Measurements from ENCODE around the gene PDE4D. TPM values are rescaled to one million over a fixed set of nuclear protein-coding genes. Genes with fewer than 3 reads are reported as not detected.

The PDE4D gene
- total RNA-seq, 2 experiments from 2014 or later = 164 to 175 TPM

GRCh38 chr5:59174248-59174844 lies 719.2 kb downstream of the PDE4D start:
- DNase-seq (peak in 9 of 14 experiments; percentile 7 to 80 (median 26)), ATAC-seq (ENCODE audit: poor library complexity) (peak; percentile 80)
- intact Hi-C loops (cut with DNase I, micrococcal nuclease) = loop anchor here (1.0 to 5.0 kb wide), 9 partner anchors 46 to 288 kb away; no protein-coding TSS in a partner anchor
- Histone ChIP-seq H3K27me3 (ENCODE audit: control insufficient read depth in 1 of 2, insufficient read depth in 2 of 2, low read length in 2 of 2) (no peaks in the 10 kb centered on the region), H3K36me3 (ENCODE audit: insufficient read depth, low read length) (no peaks in the 10 kb centered on the region), H3K4me3 (ENCODE audit: low read length) (no peak overlapping the region), H3K4me1 (ENCODE audit: insufficient read depth, low read length) (no peaks in the 10 kb centered on the region), H3K27ac (ENCODE audit: low read depth in 1 of 2, low read length in 2 of 2) (no peak overlapping the region), H3K9me3 (ENCODE audit: control insufficient read depth in 1 of 2, insufficient read depth in 1 of 2, low read length in 2 of 2) (no peaks in the 10 kb centered on the region)
- CTCF ChIA-PET = interaction anchor here (0.6 to 3.7 kb wide), 31 partner anchors 9 to 288 kb away, joined by 3 to 29 read pairs (median 4); no protein-coding TSS in a partner anchor
- Mint-ChIP-seq H3K36me3 (ENCODE audit: low read depth) (no peaks in the 10 kb centered on the region), H3K27ac (no peak overlapping the region), H3K27me3 (no peaks in the 10 kb centered on the region), H3K4me1 (ENCODE audit: low read depth) (peaks cover 5% of the 10 kb centered on the region), H3K9me3 (no peaks in the 10 kb centered on the region), H3K4me3 (no peak overlapping the region)
- peak; percentile 91 for TF ChIP-seq CTCF (IDR thresholded peaks at IDR 0.05)
- POLR2A ChIA-PET = interaction anchor here (1.0 to 3.8 kb wide), 5 partner anchors 46 to 287 kb away, joined by 4 to 36 read pairs (median 6); no protein-coding TSS in a partner anchor

GRCh38 chr5:59173578-59173977 lies 719.9 kb downstream of the PDE4D start:
- CTCF ChIA-PET = interaction anchor here (1.0 to 3.7 kb wide), 16 partner anchors 10 to 287 kb away, joined by 3 to 29 read pairs (median 4); no protein-coding TSS in a partner anchor
- no peak overlapping the region for H3K27ac Mint-ChIP-seq

GRCh38 chr5:59171131-59171530 lies 722.4 kb downstream of the PDE4D start:
- ChIA-PET POLR2A (no interaction called here), CTCF (no interaction called here)
- Mint-ChIP-seq H3K36me3 (ENCODE audit: low read depth) (no peaks in the 10 kb centered on the region), H3K4me3 (no peak overlapping the region), H3K4me1 (ENCODE audit: low read depth) (peaks cover 5% of the 10 kb centered on the region), H3K9me3 (no peaks in the 10 kb centered on the region), H3K27me3 (no peaks in the 10 kb centered on the region), H3K27ac (no peak overlapping the region)
- no peak for TF ChIP-seq CTCF (IDR thresholded peaks at IDR 0.05)
- Histone ChIP-seq H3K4me3 (ENCODE audit: low read length) (no peak overlapping the region), H3K9me3 (ENCODE audit: control insufficient read depth in 1 of 2, insufficient read depth in 1 of 2, low read length in 2 of 2) (no peaks in the 10 kb centered on the region), H3K4me1 (ENCODE audit: insufficient read depth, low read length) (no peaks in the 10 kb centered on the region), H3K36me3 (ENCODE audit: insufficient read depth, low read length) (no peaks in the 10 kb centered on the region), H3K27ac (ENCODE audit: low read depth in 1 of 2, low read length in 2 of 2) (no peak overlapping the region), H3K27me3 (ENCODE audit: control insufficient read depth in 1 of 2, insufficient read depth in 2 of 2, low read length in 2 of 2) (no peaks in the 10 kb centered on the region)
- intact Hi-C loops (cut with DNase I, micrococcal nuclease) = loop anchor here in 1 of 2 experiments (2.0 to 5.0 kb wide), 4 partner anchors 44 to 199 kb away; no protein-coding TSS in a partner anchor
- DNase-seq (no peak), ATAC-seq (ENCODE audit: poor library complexity) (peak; percentile 29)

More at GRCh38 chr5:59173578-59173977, 719.9 kb downstream of the PDE4D start:
- ATAC-seq (ENCODE audit: poor library complexity) = no peak
- Mint-ChIP-seq H3K4me1 (ENCODE audit: low read depth) (peaks cover 5% of the 10 kb centered on the region), H3K36me3 (ENCODE audit: low read depth) (no peaks in the 10 kb centered on the region), H3K4me3 (no peak overlapping the region), H3K9me3 (no peaks in the 10 kb centered on the region), H3K27me3 (no peaks in the 10 kb centered on the region)
- Histone ChIP-seq H3K36me3 (ENCODE audit: insufficient read depth, low read length) (no peaks in the 10 kb centered on the region), H3K4me3 (ENCODE audit: low read length) (no peak overlapping the region), H3K27me3 (ENCODE audit: control insufficient read depth in 1 of 2, insufficient read depth in 2 of 2, low read length in 2 of 2) (no peaks in the 10 kb centered on the region), H3K27ac (ENCODE audit: low read depth in 1 of 2, low read length in 2 of 2) (no peak overlapping the region), H3K4me1 (ENCODE audit: insufficient read depth, low read length) (no peaks in the 10 kb centered on the region), H3K9me3 (ENCODE audit: control insufficient read depth in 1 of 2, insufficient read depth in 1 of 2, low read length in 2 of 2) (no peaks in the 10 kb centered on the region)
- intact Hi-C loops (cut with DNase I, micrococcal nuclease) = loop anchor here in 1 of 2 experiments (5.0 kb wide), 3 partner anchors 76 to 201 kb away; no protein-coding TSS in a partner anchor
- POLR2A ChIA-PET = interaction anchor here (1.0 to 3.8 kb wide), 7 partner anchors 46 to 286 kb away, joined by 3 to 36 read pairs (median 6); no protein-coding TSS in a partner anchor
- DNase-seq = peak in 1 of 14 experiments; percentile 12
- no peak for TF ChIP-seq CTCF (IDR thresholded peaks at IDR 0.05)
